Astrocyte (in vitro differentiated cells and primary cell): ENCODE results near the gene PCSK2. TPM values are rescaled to one million over a fixed set of nuclear protein-coding genes. Genes with fewer than 3 reads are reported as not detected.
A peak's percentile ranks its signal among the peaks of the same experiment; 100 is the strongest.

Experiments
- DNase-seq: peaks from one replicate; pipeline ENCODE4 v3.0.0-alpha.2; 2010; ENCODE audit warnings: low read depth
- FAIRE-seq: peaks from 2 replicates; lab custom pipeline; 2011; peaks lifted over from hg19 to GRCh38; lab: Jason Lieb, UNC
- H2AFZ ChIP-seq: 2 replicates; pipeline ENCODE4 v1.6.0; 2012; ENCODE audit warnings: low read depth, low read length, inconsistent platforms
- H3K27ac ChIP-seq: 2 replicates; pipeline ENCODE4 v1.5.1; 2011; ENCODE audit warnings: low read depth, low read length, inconsistent platforms
- H3K27me3 ChIP-seq: 2 replicates; pipeline ENCODE4 v1.6.0; 2011; ENCODE audit warnings: low read length, inconsistent platforms; ENCODE audit not compliant: insufficient read depth
- H3K36me3 ChIP-seq: 2 replicates; pipeline ENCODE4 v1.5.1; 2011; ENCODE audit warnings: low read length, inconsistent platforms; ENCODE audit not compliant: insufficient read depth
- H3K4me1 ChIP-seq: 2 replicates; pipeline ENCODE4 v1.5.1; 2011; ENCODE audit warnings: low read length, inconsistent platforms; ENCODE audit not compliant: insufficient read depth
- H3K4me2 ChIP-seq: 2 replicates; pipeline ENCODE4 v1.6.0; 2012; ENCODE audit warnings: low read length, inconsistent platforms
- H3K4me3 ChIP-seq: 2 replicates; pipeline ENCODE4 v1.5.1; 2011; ENCODE audit warnings: low read depth, mild to moderate bottlenecking, low read length, inconsistent platforms; ENCODE audit not compliant: insufficient read depth
- H3K79me2 ChIP-seq: 2 replicates; pipeline ENCODE4 v1.6.0; 2012; ENCODE audit warnings: mild to moderate bottlenecking, low read length, inconsistent platforms; ENCODE audit not compliant: insufficient read depth
- H3K9ac ChIP-seq: 2 replicates; pipeline ENCODE4 v1.6.0; 2012; ENCODE audit warnings: mild to moderate bottlenecking, low read length, inconsistent platforms
- H3K9me3 ChIP-seq: 2 replicates; pipeline ENCODE4 v1.5.1; 2012; ENCODE audit warnings: low read depth, mild to moderate bottlenecking, low read length, inconsistent platforms; ENCODE audit not compliant: insufficient read depth
- H4K20me1 ChIP-seq: 2 replicates; pipeline ENCODE4 v1.6.0; 2012; ENCODE audit warnings: low read length, inconsistent platforms; ENCODE audit not compliant: insufficient read depth
- H3K27ac Mint-ChIP-seq: one replicate; pipeline ENCODE4 v1.8.0; 2021; ENCODE audit warnings: mild to moderate bottlenecking, mixed read lengths; ENCODE audit not compliant: unreplicated experiment
- H3K27me3 Mint-ChIP-seq: one replicate; pipeline ENCODE4 v1.8.0; 2021; ENCODE audit warnings: low read depth, mixed read lengths; ENCODE audit not compliant: unreplicated experiment
- H3K36me3 Mint-ChIP-seq: one replicate; pipeline ENCODE4 v1.8.0; 2021; ENCODE audit warnings: low read depth, mixed read lengths; ENCODE audit not compliant: unreplicated experiment
- H3K4me1 Mint-ChIP-seq: one replicate; pipeline ENCODE4 v1.8.0; 2021; ENCODE audit warnings: low read depth, mixed read lengths; ENCODE audit not compliant: unreplicated experiment
- H3K4me3 Mint-ChIP-seq: one replicate; pipeline ENCODE4 v1.8.0; 2021; ENCODE audit warnings: mild to moderate bottlenecking, moderate library complexity, mixed read lengths; ENCODE audit not compliant: unreplicated experiment
- H3K9me3 Mint-ChIP-seq: one replicate; pipeline ENCODE4 v1.8.0; 2021; ENCODE audit warnings: mild to moderate bottlenecking, mixed read lengths; ENCODE audit not compliant: unreplicated experiment
- CTCF ChIP-seq: IDR thresholded peaks from 2 replicates; pipeline ENCODE4 v1.5.1; 2011; ENCODE audit warnings: low read depth, mild to moderate bottlenecking, inconsistent platforms, low read length, moderate library complexity; ENCODE audit not compliant: insufficient read depth
- EZH2 ChIP-seq: IDR thresholded peaks from 2 replicates; pipeline ENCODE4 v1.6.1; 2012; ENCODE audit warnings: mild to moderate bottlenecking, low read length, inconsistent platforms; ENCODE audit not compliant: insufficient read depth
- total RNA-seq: library from RNA; stranded (reverse); gene quantifications from 2 replicates; pipeline ENCODE4 v1.2.1, GENCODE V29; 2021

The PCSK2 gene
- total RNA-seq, 1 donor from 2014 or later: not detected

GRCh38 chr20:17530153-17530552 is 303.3 kb downstream of the PCSK2 start:
- Mint-ChIP-seq H3K36me3 (no peaks in the 10 kb centered on the region), H3K4me3 (peak overlapping the region; percentile 81), H3K27ac (no peak overlapping the region), H3K9me3 (no peaks in the 10 kb centered on the region), H3K4me1 (peaks cover 8% of the 10 kb centered on the region), H3K27me3 (no peaks in the 10 kb centered on the region)
- peaks cover 13% of the 10 kb centered on the region for H3K4me1 ChIP-seq
- H3K36me3 ChIP-seq: no peaks in the 10 kb centered on the region
- FAIRE-seq (no peak), DNase-seq (no peak)
- H3K9me3 ChIP-seq: no peaks in the 10 kb centered on the region
- TF ChIP-seq CTCF: no peak
- no peak for TF ChIP-seq EZH2
- H2AFZ ChIP-seq: no peak overlapping the region
- no peak overlapping the region for H3K27ac ChIP-seq
- no peaks in the 10 kb centered on the region for H3K79me2 ChIP-seq
- H3K4me3 ChIP-seq: peak overlapping the region; percentile 65
- H3K4me2 ChIP-seq: peak overlapping the region; percentile 95
- H3K27me3 ChIP-seq: peaks cover 1% of the 10 kb centered on the region
- H3K9ac ChIP-seq: no peak overlapping the region
- H4K20me1 ChIP-seq: no peaks in the 10 kb centered on the region

DNA sequence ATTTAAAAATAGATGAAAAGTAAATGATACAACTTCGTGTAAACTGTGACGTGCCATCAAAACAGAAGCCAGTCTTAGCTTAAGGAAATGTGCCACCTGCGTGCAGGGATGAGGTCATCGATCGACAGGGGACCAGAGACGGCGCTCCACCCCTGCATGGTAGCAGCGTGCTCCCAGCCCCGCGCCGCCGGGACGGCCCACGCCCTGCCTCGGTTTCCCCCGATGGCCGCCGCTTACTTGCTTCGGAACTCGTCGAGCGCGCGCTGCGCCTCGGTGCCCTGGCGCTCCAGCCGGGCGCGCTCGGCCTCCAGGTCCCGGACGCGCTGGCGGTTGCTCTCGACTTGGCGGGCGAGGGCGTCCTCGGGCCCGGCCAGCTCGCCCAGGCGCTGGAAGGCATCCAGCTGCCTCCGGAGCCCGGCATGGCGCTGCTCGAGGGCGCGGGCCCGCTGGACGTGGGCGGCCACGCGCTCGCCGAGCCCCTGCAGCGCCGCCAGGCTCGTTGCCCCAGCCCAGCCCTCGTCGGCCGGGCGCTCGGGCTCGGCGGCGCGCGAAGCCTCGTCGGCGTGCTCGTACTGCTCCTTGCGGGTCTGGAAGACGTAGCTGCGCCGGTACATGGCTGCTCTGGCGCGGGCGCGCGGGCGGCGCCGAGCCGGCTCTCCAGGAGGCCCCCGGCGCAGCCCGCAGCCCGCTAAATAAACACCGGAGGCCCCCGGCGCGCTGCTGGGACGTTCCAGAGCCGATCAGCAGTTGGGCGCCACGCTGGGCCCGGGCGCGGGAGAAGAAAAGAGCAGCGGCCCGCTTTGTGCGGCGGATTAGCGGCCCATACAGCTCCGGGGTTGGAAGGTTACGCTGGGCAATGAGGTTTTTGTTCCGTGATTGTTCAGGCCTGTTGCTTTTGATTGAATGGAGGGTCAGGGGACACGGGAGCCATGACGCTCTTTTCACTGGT is 304.1 kb downstream of the PCSK2 start, which contains the start of gene BFSP1:
BFSP1 (minus strand) TSS at position 664 of the 949 bp plus-strand sequence; CDS start at position 614, 50 bp downstream.
- Mint-ChIP-seq H3K4me1 (peaks cover 8% of the 10 kb centered on the region), H3K4me3 (peak within 1 kb of the TSS; percentile 94), H3K27me3 (no peaks in the 10 kb centered on the region), H3K9me3 (no peaks in the 10 kb centered on the region), H3K27ac (peak within 1 kb of the TSS; percentile 92), H3K36me3 (no peaks in the 10 kb centered on the region)
- DNase-seq: peak; percentile 47
- no peak for FAIRE-seq
- Histone ChIP-seq H3K79me2 (no peaks in the 10 kb centered on the region), H3K36me3 (no peaks in the 10 kb centered on the region), H3K9ac (peak within 1 kb of the TSS; percentile 85), H3K27ac (peak within 1 kb of the TSS; percentile 51), H3K4me1 (peaks cover 13% of the 10 kb centered on the region), H3K4me2 (peak within 1 kb of the TSS; percentile 95), H3K9me3 (no peaks in the 10 kb centered on the region), H2AFZ (peak within 1 kb of the TSS; percentile 95), H3K27me3 (no peaks in the 10 kb centered on the region), H3K4me3 (peak within 1 kb of the TSS; percentile 65), H4K20me1 (no peaks in the 10 kb centered on the region)
- TF ChIP-seq EZH2 (no peak), CTCF (no peak)
